ENCODE data around the gene GLI3. TPM values are rescaled to one million over a fixed set of nuclear protein-coding genes. Genes with fewer than 3 reads are reported as not detected.
A peak's percentile ranks its signal among the peaks of the same experiment; 100 is the strongest.

The GLI3 gene
- total RNA-seq: 1 to 10 TPM in 1 of 2 donors, under 1 TPM in 1; 0.34 to 1.1 TPM
- total RNA-seq: 0.23 to 0.38 reads per million in 2 donors

DNA sequence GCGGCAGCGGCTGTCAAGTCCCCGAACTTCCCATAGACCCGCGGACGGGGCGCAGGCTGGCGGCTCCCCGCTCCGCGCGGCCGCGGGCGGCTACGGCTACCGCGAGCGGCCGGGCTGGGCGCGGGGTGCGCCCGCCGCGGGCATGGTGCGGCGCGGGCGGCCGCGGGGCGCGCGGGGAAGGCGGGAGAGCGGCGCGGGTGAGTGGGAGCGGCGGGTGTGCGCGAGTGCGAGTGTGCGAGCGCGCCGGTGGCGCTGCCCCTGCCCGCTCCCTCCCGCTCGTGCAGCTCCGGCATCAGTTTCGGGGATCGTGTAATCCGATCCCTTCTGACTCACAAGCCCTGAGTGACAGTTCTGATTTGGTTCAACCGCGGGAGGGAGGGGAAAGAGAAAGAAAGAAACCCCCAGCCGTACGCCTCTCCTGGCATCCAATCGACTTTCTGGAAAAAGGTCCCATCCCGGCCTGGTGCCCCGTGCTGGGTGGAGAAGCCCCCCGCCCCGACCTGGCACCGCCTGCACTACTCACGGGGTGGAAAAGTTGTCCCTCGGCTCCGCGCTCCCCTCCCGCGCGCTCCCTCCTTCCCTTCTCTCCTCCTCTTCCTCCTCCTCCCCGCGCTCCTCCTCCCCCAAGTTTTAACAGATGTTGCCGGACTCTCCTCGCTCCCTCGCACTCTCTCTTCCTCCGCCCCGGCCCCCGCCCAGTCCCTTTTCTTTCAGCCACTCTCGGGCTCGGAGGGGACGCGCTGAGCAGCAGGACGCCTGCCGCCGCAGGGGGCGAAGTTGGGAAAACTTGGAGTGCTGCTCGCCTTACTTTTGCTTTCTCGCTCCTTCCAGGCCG lies at the start of gene GLI3:
Gene GLI3 (minus strand): TSS at position 234 of the 835 bp plus-strand sequence. CDS start 13,956 bp downstream, outside the sequence.
- H3K4me3 Mint-ChIP-seq: peak within 1 kb of the TSS; percentile 88
- peaks cover 5% of the 10 kb centered on the region for H3K36me3 Mint-ChIP-seq (ENCODE audit: low read depth)
- peaks cover 57% of the 10 kb centered on the region for H3K27me3 Mint-ChIP-seq
- no peak for DNase-seq
- ATAC-seq: peak; percentile 42
- H3K27ac Mint-ChIP-seq: peak within 1 kb of the TSS; percentile 19
- peaks cover 7% of the 10 kb centered on the region for H3K4me1 Mint-ChIP-seq
- no peaks in the 10 kb centered on the region for H3K9me3 ChIP-seq (ENCODE audit: control insufficient read depth, low read length, poor library complexity, severe bottlenecking)

- DNase-seq (no peak), ATAC-seq (no peak)
- Mint-ChIP-seq H3K36me3 (ENCODE audit: low read depth) (no peaks in the 10 kb centered on the region), H3K27me3 (peaks cover 5% of the 10 kb centered on the region), H3K27ac (no peak overlapping the region), H3K4me1 (no peaks in the 10 kb centered on the region), H3K4me3 (no peak overlapping the region)
- no peaks in the 10 kb centered on the region for H3K9me3 ChIP-seq (ENCODE audit: control insufficient read depth, low read length, poor library complexity, severe bottlenecking)
These were observed 48.4 kb upstream of the GLI3 start for GRCh38 chr7:42285383-42285824.

- Mint-ChIP-seq H3K36me3 (ENCODE audit: low read depth) (no peaks in the 10 kb centered on the region), H3K4me3 (no peak overlapping the region), H3K27ac (no peak overlapping the region)
These were observed 46.5 kb upstream of the GLI3 start for GRCh38 chr7:42283553-42283952.

DNA sequence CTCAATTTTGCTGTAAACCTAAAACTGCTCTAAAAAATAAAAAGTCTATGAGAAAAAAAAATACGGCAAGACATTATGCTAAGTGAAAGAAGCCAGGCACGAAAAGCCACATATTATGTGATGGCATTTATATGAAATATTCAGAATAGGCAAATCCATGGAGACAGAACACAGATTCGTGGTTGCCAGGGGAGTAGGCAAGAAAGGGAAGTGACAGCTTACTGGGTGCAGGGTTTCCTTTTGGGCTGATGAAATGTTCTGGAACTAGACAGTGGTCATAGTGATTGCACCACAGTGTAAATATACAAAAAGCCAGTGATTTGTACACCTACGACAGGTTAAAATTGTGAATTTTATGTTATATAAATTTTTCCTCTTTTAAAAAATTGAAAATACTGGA lies 41.3 kb upstream of the GLI3 start:
- DNase-seq (no peak), ATAC-seq (no peak)
- Mint-ChIP-seq H3K36me3 (ENCODE audit: low read depth) (no peaks in the 10 kb centered on the region), H3K4me1 (no peaks in the 10 kb centered on the region), H3K4me3 (no peak overlapping the region), H3K27me3 (peaks cover 13% of the 10 kb centered on the region), H3K27ac (no peak overlapping the region)
- no peaks in the 10 kb centered on the region for H3K9me3 ChIP-seq (ENCODE audit: control insufficient read depth, low read length, poor library complexity, severe bottlenecking)

More at GRCh38 chr7:42283553-42283952, 46.5 kb upstream of the GLI3 start:
- H3K4me1 Mint-ChIP-seq: no peaks in the 10 kb centered on the region
- DNase-seq (no peak), ATAC-seq (no peak)
- H3K27me3 Mint-ChIP-seq: peaks cover 5% of the 10 kb centered on the region
- H3K9me3 ChIP-seq (ENCODE audit: control insufficient read depth, low read length, poor library complexity, severe bottlenecking): no peaks in the 10 kb centered on the region

- Mint-ChIP-seq H3K27me3 (peaks cover 8% of the 10 kb centered on the region), H3K4me3 (no peak overlapping the region), H3K27ac (no peak overlapping the region), H3K4me1 (no peaks in the 10 kb centered on the region), H3K36me3 (ENCODE audit: low read depth) (no peaks in the 10 kb centered on the region)
- H3K9me3 ChIP-seq (ENCODE audit: control insufficient read depth, low read length, poor library complexity, severe bottlenecking): no peaks in the 10 kb centered on the region
- ATAC-seq (no peak), DNase-seq (no peak)
These were observed 37.0 kb upstream of the GLI3 start for GRCh38 chr7:42274053-42274452.

GRCh38 chr7:42272793-42273665 lies 36.0 kb upstream of the GLI3 start:
- Mint-ChIP-seq H3K27ac (no peak overlapping the region), H3K27me3 (peaks cover 8% of the 10 kb centered on the region), H3K4me3 (no peak overlapping the region), H3K36me3 (ENCODE audit: low read depth) (no peaks in the 10 kb centered on the region), H3K4me1 (no peaks in the 10 kb centered on the region)
- DNase-seq: no peak
- ATAC-seq: no peak
- no peaks in the 10 kb centered on the region for H3K9me3 ChIP-seq (ENCODE audit: control insufficient read depth, low read length, poor library complexity, severe bottlenecking)

DNA sequence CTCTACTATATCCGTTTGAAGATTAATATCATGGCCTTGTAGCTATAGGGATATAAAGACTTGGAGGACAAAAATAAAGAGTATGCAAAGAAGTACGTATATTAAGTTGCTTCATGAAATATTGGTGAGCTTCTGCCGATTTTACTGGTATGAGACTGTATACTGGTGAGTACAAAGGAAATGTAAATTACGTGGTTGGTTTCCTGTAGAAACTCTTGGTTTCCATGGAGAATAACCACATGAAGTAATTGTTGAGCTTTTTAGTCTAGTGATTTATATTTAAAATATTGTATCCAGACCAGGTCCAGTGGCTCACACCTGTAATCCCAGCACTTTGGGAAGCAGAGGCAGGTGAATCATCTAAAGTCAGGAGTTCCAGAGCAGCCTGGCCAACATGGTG lies 32.2 kb upstream of the GLI3 start:
- H3K27me3 Mint-ChIP-seq: peaks cover 8% of the 10 kb centered on the region
- H3K4me1 Mint-ChIP-seq: no peaks in the 10 kb centered on the region
- H3K4me3 Mint-ChIP-seq: no peak overlapping the region
- no peak for ATAC-seq
- no peak overlapping the region for H3K27ac Mint-ChIP-seq
- H3K36me3 Mint-ChIP-seq (ENCODE audit: low read depth): no peaks in the 10 kb centered on the region
- no peak for DNase-seq
- H3K9me3 ChIP-seq (ENCODE audit: control insufficient read depth, low read length, poor library complexity, severe bottlenecking): no peaks in the 10 kb centered on the region

DNA sequence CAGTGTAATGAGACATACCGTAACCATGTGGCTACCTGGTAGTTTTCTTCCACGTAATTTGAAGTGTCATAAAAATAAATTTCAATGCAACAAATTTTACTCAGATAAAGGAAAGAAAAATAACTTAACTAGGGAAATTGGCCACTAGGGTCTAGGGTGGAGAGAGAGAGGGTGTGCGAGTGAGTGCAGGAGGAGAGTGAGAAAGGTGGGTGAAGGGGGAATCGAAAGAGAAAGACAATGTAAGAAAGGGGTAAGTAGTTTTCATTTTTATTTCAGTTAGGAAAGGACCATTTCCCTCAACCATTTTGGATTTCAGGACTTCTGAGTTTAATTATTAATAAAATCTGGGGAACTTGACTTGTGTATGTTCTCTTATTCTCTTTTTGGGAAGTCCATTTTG lies 27.7 kb upstream of the GLI3 start:
- H3K27me3 Mint-ChIP-seq: no peaks in the 10 kb centered on the region
- ATAC-seq (no peak), DNase-seq (no peak)
- H3K9me3 ChIP-seq (ENCODE audit: control insufficient read depth, low read length, poor library complexity, severe bottlenecking): no peaks in the 10 kb centered on the region
- no peak overlapping the region for H3K4me3 Mint-ChIP-seq
- no peak overlapping the region for H3K27ac Mint-ChIP-seq
- no peaks in the 10 kb centered on the region for H3K4me1 Mint-ChIP-seq
- no peaks in the 10 kb centered on the region for H3K36me3 Mint-ChIP-seq (ENCODE audit: low read depth)

GRCh38 chr7:42263971-42264370 lies 27.0 kb upstream of the GLI3 start:
- H3K9me3 ChIP-seq (ENCODE audit: control insufficient read depth, low read length, poor library complexity, severe bottlenecking): no peaks in the 10 kb centered on the region
- no peaks in the 10 kb centered on the region for H3K4me1 Mint-ChIP-seq
- DNase-seq: no peak
- H3K4me3 Mint-ChIP-seq: no peak overlapping the region
- no peak overlapping the region for H3K27ac Mint-ChIP-seq
- ATAC-seq: no peak
- no peaks in the 10 kb centered on the region for H3K27me3 Mint-ChIP-seq
- H3K36me3 Mint-ChIP-seq (ENCODE audit: low read depth): no peaks in the 10 kb centered on the region

GRCh38 chr7:42262964-42263363 lies 26.0 kb upstream of the GLI3 start:
- Mint-ChIP-seq H3K36me3 (ENCODE audit: low read depth) (no peaks in the 10 kb centered on the region), H3K27me3 (no peaks in the 10 kb centered on the region), H3K4me1 (no peaks in the 10 kb centered on the region), H3K4me3 (no peak overlapping the region), H3K27ac (no peak overlapping the region)
- ATAC-seq (no peak), DNase-seq (no peak)
- H3K9me3 ChIP-seq (ENCODE audit: control insufficient read depth, low read length, poor library complexity, severe bottlenecking): no peaks in the 10 kb centered on the region

- H3K4me1 Mint-ChIP-seq: no peaks in the 10 kb centered on the region
- H3K36me3 Mint-ChIP-seq (ENCODE audit: low read depth): no peaks in the 10 kb centered on the region
- no peak overlapping the region for H3K4me3 Mint-ChIP-seq
- H3K27me3 Mint-ChIP-seq: no peaks in the 10 kb centered on the region
- ATAC-seq (no peak), DNase-seq (no peak)
- H3K9me3 ChIP-seq (ENCODE audit: control insufficient read depth, low read length, poor library complexity, severe bottlenecking): no peaks in the 10 kb centered on the region
- no peak overlapping the region for H3K27ac Mint-ChIP-seq
These were observed 17.2 kb upstream of the GLI3 start for GRCh38 chr7:42254217-42254616.

GRCh38 chr7:42253316-42253715 lies 16.3 kb upstream of the GLI3 start:
- no peaks in the 10 kb centered on the region for H3K4me1 Mint-ChIP-seq
- H3K36me3 Mint-ChIP-seq (ENCODE audit: low read depth): no peaks in the 10 kb centered on the region
- DNase-seq: no peak

DNA sequence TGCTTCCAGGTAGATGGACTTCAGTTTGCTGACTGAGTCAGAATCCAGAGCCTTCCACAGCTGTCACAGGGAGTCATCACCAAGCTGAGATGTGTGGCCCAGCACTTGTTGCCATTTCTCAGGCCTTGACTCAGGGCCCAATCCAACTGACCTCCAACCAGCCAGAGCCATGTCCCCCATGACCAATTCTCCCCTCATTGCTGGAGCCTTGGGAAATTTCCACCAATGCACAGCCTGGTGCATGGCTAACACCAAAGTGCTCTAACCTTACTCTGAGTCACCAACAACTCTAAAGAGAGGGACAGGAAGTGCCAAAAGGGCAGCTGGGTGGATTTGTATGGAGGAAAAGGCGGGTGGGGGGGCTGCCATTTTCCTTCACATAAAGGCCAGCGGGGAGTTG lies 13.4 kb upstream of the GLI3 start:
- no peaks in the 10 kb centered on the region for H3K36me3 Mint-ChIP-seq (ENCODE audit: low read depth)
- no peaks in the 10 kb centered on the region for H3K9me3 ChIP-seq (ENCODE audit: control insufficient read depth, low read length, poor library complexity, severe bottlenecking)
- H3K4me3 Mint-ChIP-seq: no peak overlapping the region
- H3K4me1 Mint-ChIP-seq: no peaks in the 10 kb centered on the region
- H3K27me3 Mint-ChIP-seq: no peaks in the 10 kb centered on the region
- no peak overlapping the region for H3K27ac Mint-ChIP-seq
- DNase-seq: no peak
- ATAC-seq: no peak

More at GRCh38 chr7:42253316-42253715, 16.3 kb upstream of the GLI3 start:
- H3K9me3 ChIP-seq (ENCODE audit: control insufficient read depth, low read length, poor library complexity, severe bottlenecking): no peaks in the 10 kb centered on the region
- no peak for ATAC-seq
- H3K4me3 Mint-ChIP-seq: no peak overlapping the region
- no peaks in the 10 kb centered on the region for H3K27me3 Mint-ChIP-seq
- no peak overlapping the region for H3K27ac Mint-ChIP-seq
